ENCODE data around the gene TLR9. TPM values are rescaled to one million over a fixed set of nuclear protein-coding genes. Genes with fewer than 3 reads are reported as not detected.

The TLR9 gene
- total and polyA plus RNA-seq, 12 donors, result 0.06 to 0.46 (median 0.28) TPM; not detected in 3

- Histone ChIP-seq H3K27ac (peak overlapping the region in 9 of 10 donors; percentile 87 to 96 (median 92)), H3K36me3 (peaks cover 0 to 29% (median 14%) of the 10 kb centered on the region in 9 donors), H3K9me3 (no peaks in the 10 kb centered on the region), H3K27me3 (no peaks in the 10 kb centered on the region), H3K4me1 (peaks cover 14 to 75% (median 62%) of the 10 kb centered on the region in 9 donors), H3K4me3 (peak overlapping the region in 1 of 10 donors; percentile 100)
- peak in 4 of 8 donors; percentile 1 to 10 (median 3) for ATAC-seq
- intact Hi-C loops (cut with DNase I), result loop anchor here in 4 of 10 donors (5.0 kb wide), 1 partner anchor 45 kb away; the partner anchor contains the start of gene POC1A (in 4 of the 4)
- 60 to 74% methylated on average over 3 of the region's 3 CpGs for WGBS, 2 donors
- peak in 1 of 2 donors; percentile 48 for DNase-seq
- no peak for TF ChIP-seq CTCF (IDR thresholded peaks at IDR 0.05)
Observed at GRCh38 chr3:52196977-52197376, 28.5 kb downstream of the TLR9 start.

GRCh38 chr3:52195823-52196331 lies 29.6 kb downstream of the TLR9 start:
- H3K27ac ChIP-seq, result peak overlapping the region in 9 of 10 donors; percentile 87 to 96 (median 92)
- no peak overlapping the region for H3K4me3 ChIP-seq
- TF ChIP-seq CTCF (IDR thresholded peaks at IDR 0.05), result no peak
- H3K36me3 ChIP-seq, result peaks cover 0 to 18% (median 4%) of the 10 kb centered on the region in 9 donors
- H3K9me3 ChIP-seq, result no peaks in the 10 kb centered on the region
- ATAC-seq (peak in 6 of 8 donors; percentile 4 to 38 (median 10)), DNase-seq (no peak)
- no peaks in the 10 kb centered on the region for H3K27me3 ChIP-seq
- WGBS, 2 donors, result 69 to 76% methylated on average over 10 of the region's 10 CpGs
- H3K4me1 ChIP-seq, result peaks cover 14 to 65% (median 51%) of the 10 kb centered on the region in 9 donors
- intact Hi-C loops (cut with DNase I), result loop anchor here in 4 of 10 donors (5.0 kb wide), 1 partner anchor 44 kb away; the partner anchor contains the start of gene POC1A (in 4 of the 4)

GRCh38 chr3:52195291-52195597 lies 30.2 kb downstream of the TLR9 start:
- TF ChIP-seq CTCF (IDR thresholded peaks at IDR 0.05), result no peak
- Histone ChIP-seq H3K27ac (peak overlapping the region in 9 of 10 donors; percentile 16 to 96 (median 92)), H3K9me3 (no peaks in the 10 kb centered on the region), H3K36me3 (peaks cover 0 to 12% (median 3%) of the 10 kb centered on the region in 9 donors), H3K4me1 (peaks cover 17 to 65% (median 49%) of the 10 kb centered on the region in 9 donors), H3K27me3 (no peaks in the 10 kb centered on the region), H3K4me3 (no peak overlapping the region)
- no peak for DNase-seq
- 87 to 88% methylated on average over 3 of the region's 3 CpGs for WGBS, 2 donors
- intact Hi-C loops (cut with DNase I), result loop anchor here in 4 of 10 donors (5.0 kb wide), 1 partner anchor 43 kb away; the partner anchor contains the start of gene POC1A (in 4 of the 4)
- no peak for ATAC-seq

GRCh38 chr3:52194485-52195290 lies 30.8 kb downstream of the TLR9 start:
- Histone ChIP-seq H3K27ac (peak overlapping the region in 4 of 10 donors; percentile 87 to 96 (median 92)), H3K4me3 (no peak overlapping the region), H3K36me3 (peaks cover 0 to 6% (median 1%) of the 10 kb centered on the region in 9 donors), H3K27me3 (no peaks in the 10 kb centered on the region), H3K9me3 (no peaks in the 10 kb centered on the region), H3K4me1 (peaks cover 19 to 65% (median 49%) of the 10 kb centered on the region in 9 donors)
- DNase-seq (peak; percentile 24 to 51), ATAC-seq (no peak)
- 72 to 79% methylated on average over 14 of the region's 14 CpGs for WGBS, 2 donors
- TF ChIP-seq CTCF (IDR thresholded peaks at IDR 0.05), result no peak
- intact Hi-C loops (cut with DNase I), result loop anchor here in 5 of 10 donors (5.0 kb wide), 2 partner anchors 37 to 42 kb away; partner anchors contain the start of gene POC1A (in 4 of the 5)
